HK-2 (cell line): ENCODE measurements around the gene ZBTB16.

ENCODE experiments used
- DNase-seq: peaks from one replicate; pipeline ENCODE4 v3.0.0-alpha.2; 2018; ENCODE audit not compliant: unreplicated experiment

The ZBTB16 gene

DNA sequence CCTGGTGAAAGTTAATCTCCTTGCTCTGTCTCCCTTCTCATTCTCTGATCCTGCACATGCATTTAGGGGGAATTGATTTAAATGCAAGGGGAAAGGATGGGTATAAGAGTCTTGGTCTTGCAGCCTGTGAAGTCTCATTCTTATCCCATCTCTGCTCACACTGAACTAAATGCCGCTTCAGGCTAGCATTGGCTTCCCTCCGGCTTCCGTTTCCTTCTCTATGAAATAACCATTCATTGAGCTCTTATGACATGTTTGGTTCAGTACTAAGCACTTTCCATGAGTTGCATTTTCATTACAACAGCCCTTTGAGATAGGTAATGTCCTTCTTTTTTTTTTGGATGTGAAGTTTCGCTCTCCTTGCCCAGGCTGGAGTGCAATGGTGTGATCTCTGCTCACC lies 5.6 kb downstream of the ZBTB16 start:
- no peak for DNase-seq

GRCh38 chr11:114066046-114066648 lies 6.6 kb downstream of the ZBTB16 start:
- no peak for DNase-seq

DNA sequence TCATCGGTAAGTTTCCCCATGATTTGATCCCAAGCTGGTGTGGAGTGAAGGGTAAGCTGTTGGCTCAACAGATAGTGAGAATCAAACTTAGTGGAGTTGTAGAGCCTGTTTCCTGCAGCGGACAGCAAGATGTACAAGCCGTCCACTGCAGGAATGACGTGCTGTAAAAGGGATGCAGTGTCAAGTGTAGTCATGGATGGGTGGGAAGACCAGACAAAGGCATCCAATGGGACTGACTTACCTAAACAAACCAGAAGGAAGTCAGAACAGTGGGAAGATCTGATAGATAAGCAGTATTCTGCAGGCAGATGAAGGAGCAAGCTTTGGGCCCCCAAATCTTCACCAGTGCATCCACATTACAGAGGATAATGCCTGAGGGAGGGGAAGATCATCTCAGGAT lies 8.8 kb downstream of the ZBTB16 start:
- no peak for DNase-seq

- DNase-seq = no peak
Observed at GRCh38 chr11:114070464-114071139, 11.1 kb downstream of the ZBTB16 start.

- no peak for DNase-seq
Observed at GRCh38 chr11:114073007-114073827, 13.7 kb downstream of the ZBTB16 start.

DNA sequence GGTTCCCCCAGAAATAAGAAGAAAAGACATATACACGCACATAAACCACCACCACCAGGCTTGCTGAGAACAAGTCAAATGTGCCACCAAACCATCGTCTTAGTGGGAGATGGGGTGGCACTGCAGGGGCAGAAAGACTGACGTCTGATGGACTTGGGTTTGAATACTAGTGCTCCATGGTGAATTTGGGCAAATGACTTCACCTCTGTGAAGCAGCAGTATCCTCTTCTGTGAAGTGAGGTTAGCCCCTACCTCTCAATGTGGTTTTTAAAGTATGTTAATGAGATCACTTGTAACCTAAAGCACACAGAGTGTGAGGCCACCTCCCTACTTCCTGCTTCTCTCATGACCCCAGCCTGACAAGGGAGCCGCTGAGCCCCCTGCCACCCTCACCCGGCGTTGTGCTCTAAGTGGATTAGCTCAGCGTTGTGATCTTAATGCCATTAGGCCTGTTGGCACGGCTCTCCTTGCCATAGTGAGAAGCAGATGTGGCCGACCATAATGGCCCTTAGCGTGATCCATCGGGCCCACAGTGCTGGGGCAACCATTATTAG lies 14.4 kb downstream of the ZBTB16 start:
- DNase-seq = no peak

DNA sequence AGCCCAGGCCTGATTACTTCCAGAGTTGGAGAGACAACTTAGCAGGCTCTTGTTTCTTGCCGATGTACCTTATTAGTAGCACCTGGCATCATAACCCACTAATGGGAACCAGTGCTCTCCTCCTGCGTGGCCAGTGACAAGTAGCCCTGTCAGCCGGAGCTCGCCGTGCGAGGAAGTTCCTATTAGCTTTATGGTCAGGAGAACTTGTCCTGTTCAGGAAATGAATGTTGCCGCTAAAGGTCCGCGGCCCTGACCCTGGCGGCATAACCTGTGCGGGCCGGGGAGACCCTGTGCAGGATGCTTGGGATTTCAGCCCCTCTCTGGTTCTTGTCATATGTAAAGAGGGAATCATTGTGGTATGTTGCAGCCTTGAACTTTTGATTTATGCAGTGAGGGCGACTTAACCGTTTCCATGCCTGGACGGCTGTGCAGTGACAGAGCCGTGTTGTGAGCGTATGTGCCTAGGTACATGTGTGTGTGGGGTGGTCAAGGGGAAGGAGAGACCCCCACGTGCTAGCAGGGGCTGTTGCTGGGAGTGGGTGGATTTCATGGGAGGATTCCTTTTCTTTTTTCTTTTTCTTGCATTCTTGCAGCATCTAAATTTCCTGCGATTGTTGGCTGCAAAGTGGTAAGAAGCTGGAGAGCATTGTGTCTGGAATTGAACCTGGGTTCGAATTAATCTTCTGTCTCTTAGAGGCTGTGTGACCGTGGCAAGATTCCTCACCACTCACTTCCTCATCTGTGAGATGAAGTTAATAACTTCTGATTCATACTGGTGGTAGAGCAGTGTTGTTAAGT lies 15.2 kb downstream of the ZBTB16 start:
- DNase-seq = no peak

GRCh38 chr11:114075344-114075610 lies 15.8 kb downstream of the ZBTB16 start:
- DNase-seq = no peak

GRCh38 chr11:114075891-114076441 lies 16.5 kb downstream of the ZBTB16 start:
- DNase-seq = no peak

DNA sequence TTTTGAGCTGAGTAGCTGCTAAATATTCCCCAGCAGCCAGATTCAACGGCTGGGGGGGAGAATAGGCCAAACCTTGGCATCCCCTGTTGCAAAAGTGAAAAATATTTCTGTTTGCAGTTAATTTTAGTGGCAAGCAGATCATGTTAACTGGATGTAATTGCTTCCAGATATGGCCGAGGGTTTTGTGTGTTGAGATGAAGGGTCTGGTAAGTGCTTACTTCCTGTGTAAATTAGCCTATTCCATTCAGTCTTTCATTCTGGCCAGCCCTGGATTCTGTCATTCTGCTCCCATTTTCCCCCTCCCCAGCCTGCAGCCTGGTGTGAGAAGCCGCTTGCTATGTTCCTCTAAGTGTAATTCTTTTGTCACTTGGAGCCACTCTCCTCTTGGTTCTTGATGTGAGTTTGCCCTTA lies 17.4 kb downstream of the ZBTB16 start:
- no peak for DNase-seq

- DNase-seq = no peak
Observed at GRCh38 chr11:114077482-114078305, 18.2 kb downstream of the ZBTB16 start.

- no peak for DNase-seq
Observed at GRCh38 chr11:114078423-114078822, 18.9 kb downstream of the ZBTB16 start.

DNA sequence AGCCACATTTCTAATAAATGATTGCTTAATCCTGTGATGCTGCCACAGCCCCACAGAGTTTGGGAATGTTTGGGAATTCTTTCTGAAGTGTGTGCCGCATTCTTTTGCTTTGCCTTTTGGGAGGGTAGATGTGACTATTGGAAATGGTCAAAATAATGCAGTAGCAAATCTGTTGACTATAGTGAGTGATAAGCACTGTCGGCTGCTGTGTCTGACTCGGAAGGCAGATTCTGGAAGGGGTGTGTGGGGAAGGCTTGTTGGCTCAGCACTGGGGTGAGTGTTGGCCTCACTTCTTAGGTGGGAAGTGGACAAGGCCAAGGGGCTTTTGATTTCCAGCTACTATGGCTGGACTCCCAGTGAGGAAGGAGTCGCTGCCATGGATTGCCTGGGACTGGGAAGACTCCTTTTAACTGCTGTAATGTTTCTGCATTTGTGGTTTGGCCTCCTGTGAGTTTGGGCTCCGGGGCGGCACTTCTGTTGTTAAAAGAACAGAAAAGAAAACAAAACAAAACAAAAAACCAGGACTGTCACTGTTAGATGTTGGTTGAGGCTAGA lies 20.1 kb downstream of the ZBTB16 start:
- DNase-seq = no peak

- no peak for DNase-seq
Observed at GRCh38 chr11:114080219-114080618, 20.7 kb downstream of the ZBTB16 start.

- DNase-seq = no peak
Observed at GRCh38 chr11:114080769-114081168, 21.3 kb downstream of the ZBTB16 start.

DNA sequence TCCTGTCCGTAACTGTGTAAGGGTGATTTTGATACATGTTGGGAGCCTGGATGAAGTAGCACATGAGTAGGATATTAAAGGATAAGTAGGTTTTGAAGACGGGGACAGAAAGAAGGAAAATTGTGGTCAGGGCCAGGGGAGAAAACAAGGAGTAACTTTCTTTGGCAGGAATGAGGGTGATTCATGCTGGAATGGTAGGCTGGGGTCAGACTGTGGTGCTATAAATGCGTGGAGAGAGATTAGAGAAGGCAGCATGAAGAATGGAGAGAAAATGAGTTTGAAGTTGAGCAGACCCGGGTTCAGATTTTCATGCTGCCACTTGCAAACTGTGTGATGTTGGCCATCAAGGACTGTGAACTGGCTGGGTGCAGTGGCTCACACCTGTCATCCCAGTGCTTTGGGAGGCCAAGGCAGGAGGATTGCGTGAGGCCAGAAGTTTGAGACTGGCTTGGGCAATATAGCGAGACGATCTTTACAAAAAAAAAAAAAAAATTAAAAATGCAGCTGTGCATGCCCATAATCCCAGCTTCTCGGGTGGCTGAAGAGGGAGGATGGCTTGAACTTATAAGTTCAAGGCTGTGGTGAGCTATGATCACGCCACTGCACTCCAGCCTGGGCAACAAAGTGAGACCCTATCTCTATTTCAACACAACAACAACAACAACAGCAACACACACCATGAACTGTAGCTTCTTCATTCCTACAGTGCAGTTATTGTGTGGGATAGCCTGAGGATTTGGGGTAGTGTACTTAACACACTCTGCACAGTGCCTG lies 22.3 kb downstream of the ZBTB16 start:
- no peak for DNase-seq

GRCh38 chr11:114082415-114082748 lies 22.9 kb downstream of the ZBTB16 start:
- DNase-seq = no peak

- DNase-seq = no peak
Observed at GRCh38 chr11:114082767-114083181, 23.3 kb downstream of the ZBTB16 start.

GRCh38 chr11:114083391-114084252 lies 24.1 kb downstream of the ZBTB16 start:
- DNase-seq = no peak
